ENCODE results near the gene RBM47. TPM values are rescaled to one million over a fixed set of nuclear protein-coding genes. Genes with fewer than 3 reads are reported as not detected.

RBM47 gene
- total and polyA plus RNA-seq, 2 of the 4 experiments (the other 2 are of a cell fraction), result 0.44 to 1.1 TPM

DNA sequence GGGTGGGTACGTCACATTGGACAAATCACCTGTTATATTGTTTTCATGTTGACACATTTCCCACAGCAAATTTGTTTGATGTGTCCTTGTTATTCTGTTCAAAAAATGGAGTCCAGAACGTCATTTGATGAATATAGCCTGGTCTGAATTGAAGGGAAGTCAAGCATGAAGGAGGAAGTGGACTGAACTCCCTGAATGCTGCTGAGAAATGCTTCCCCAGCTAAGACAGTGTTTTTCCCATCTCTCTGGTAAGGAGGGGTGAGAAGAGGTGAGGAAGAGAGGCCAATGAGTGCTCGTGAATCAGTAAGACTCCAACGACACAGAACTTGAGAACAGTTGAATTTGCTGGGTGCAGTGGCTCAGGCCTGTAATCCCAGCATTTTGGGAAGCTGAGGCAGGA is 127.4 kb downstream of the RBM47 start:
- Histone ChIP-seq H4K91ac (ENCODE audit: insufficient read depth, low read depth, low read length) (no peak overlapping the region), H3K4me1 (ENCODE audit: control insufficient read depth, insufficient read depth, low read length) (peaks cover 4% of the 10 kb centered on the region; the same call in 1 of the 2 replicates), H3K27me3 (ENCODE audit: control insufficient read depth, insufficient read depth, low read length) (no peaks in the 10 kb centered on the region), H4K5ac (ENCODE audit: low read depth, low read length) (no peak overlapping the region), H3K23ac (ENCODE audit: low read depth, low read length) (no peak overlapping the region), H3K4ac (ENCODE audit: low read depth, low read length) (no peak overlapping the region), H4K20me1 (ENCODE audit: insufficient read depth, low read length) (no peaks in the 10 kb centered on the region), H3K79me1 (ENCODE audit: low read depth in 1 of 2, low read length in 2 of 2) (no peaks in the 10 kb centered on the region), H3K27ac (ENCODE audit: insufficient read depth, low read length) (no peak overlapping the region), H3K36me3 (ENCODE audit: control insufficient read depth, insufficient read depth, low read length) (no peaks in the 10 kb centered on the region), H3K4me3 (ENCODE audit: insufficient read depth, low read depth, low read length) (no peak overlapping the region), H3K4me2 (ENCODE audit: low read depth, low read length) (no peak overlapping the region), H2AK5ac (ENCODE audit: low read depth, low read length) (no peak overlapping the region), H2BK15ac (ENCODE audit: low read depth, low read length) (no peak overlapping the region), H3K14ac (replicated peaks; ENCODE audit: low read depth, low read length) (no peak overlapping the region), H2BK120ac (ENCODE audit: low read depth, low read length) (no peak overlapping the region), H3K9ac (ENCODE audit: low read depth, low read length) (no peak overlapping the region), H3K9me3 (ENCODE audit: control insufficient read depth, insufficient read depth, low read length) (no peaks in the 10 kb centered on the region), H4K8ac (ENCODE audit: low read depth in 2 of 2, low read length in 2 of 2) (no peak overlapping the region), H3K18ac (ENCODE audit: low read depth, low read length) (no peak overlapping the region), H2BK20ac (ENCODE audit: low read depth, low read length) (no peak overlapping the region), H3K9me1 (ENCODE audit: insufficient read depth, low read length) (peaks cover 3% of the 10 kb centered on the region; the same call in 1 of the 2 replicates), H3K56ac (ENCODE audit: extremely low read depth, insufficient read depth, low read length) (no peak overlapping the region), H2BK5ac (ENCODE audit: low read depth, low read length, poor library complexity, severe bottlenecking) (no peak overlapping the region), H2AFZ (replicated peaks; ENCODE audit: low read length, poor library complexity) (no peak overlapping the region), H2AK9ac (replicated peaks; ENCODE audit: low read depth, low read length, poor library complexity) (no peak overlapping the region)
- intact Hi-C loops (cut with micrococcal nuclease), result loop anchor here (10.0 kb wide), 1 partner anchor 447 kb away; the partner anchor contains the start of gene N4BP2
- in situ Hi-C loops (cut with MboI; ENCODE audit: low sequenced_read_pairs), result no loop called here
- ChIA-PET CTCF (no interaction called here), POLR2A (ENCODE audit: unreplicated experiment) (no interaction called here)
- dilution Hi-C loops (cut with HindIII; ENCODE audit: low sequenced_read_pairs, unreplicated experiment), result no loop called here
- ATAC-seq (ENCODE audit: low read depth) (no peak), DNase-seq (no peak)
- TF ChIP-seq, protein P1, sequence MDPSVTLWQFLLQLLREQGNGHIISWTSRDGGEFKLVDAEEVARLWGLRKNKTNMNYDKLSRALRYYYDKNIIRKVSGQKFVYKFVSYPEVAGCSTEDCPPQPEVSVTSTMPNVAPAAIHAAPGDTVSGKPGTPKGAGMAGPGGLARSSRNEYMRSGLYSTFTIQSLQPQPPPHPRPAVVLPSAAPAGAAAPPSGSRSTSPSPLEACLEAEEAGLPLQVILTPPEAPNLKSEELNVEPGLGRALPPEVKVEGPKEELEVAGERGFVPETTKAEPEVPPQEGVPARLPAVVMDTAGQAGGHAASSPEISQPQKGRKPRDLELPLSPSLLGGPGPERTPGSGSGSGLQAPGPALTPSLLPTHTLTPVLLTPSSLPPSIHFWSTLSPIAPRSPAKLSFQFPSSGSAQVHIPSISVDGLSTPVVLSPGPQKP (IDR thresholded peaks at IDR 0.05; ENCODE audit: borderline replicate concordance, low read depth, low read length), result no peak
- BruUV-seq (replicated peaks), result no TSS peak
- 58% methylated on average over 2 of the region's 4 CpGs; no CpG with 5 or more reads in 1 of the 2 experiments for WGBS, 2 experiments (ENCODE audit: extremely low coverage in 2 of 2, insufficient read length in 1 of 2)
